HS-27A (cell line): ENCODE results near the gene NAA50.
A peak's percentile ranks its signal among the peaks of the same experiment; 100 is the strongest.

Experiments used
- DNase-seq: peaks from one replicate; pipeline ENCODE4 v3.0.0-alpha.2; 2012; ENCODE audit warnings: low read depth, missing footprints

NAA50 gene

DNA sequence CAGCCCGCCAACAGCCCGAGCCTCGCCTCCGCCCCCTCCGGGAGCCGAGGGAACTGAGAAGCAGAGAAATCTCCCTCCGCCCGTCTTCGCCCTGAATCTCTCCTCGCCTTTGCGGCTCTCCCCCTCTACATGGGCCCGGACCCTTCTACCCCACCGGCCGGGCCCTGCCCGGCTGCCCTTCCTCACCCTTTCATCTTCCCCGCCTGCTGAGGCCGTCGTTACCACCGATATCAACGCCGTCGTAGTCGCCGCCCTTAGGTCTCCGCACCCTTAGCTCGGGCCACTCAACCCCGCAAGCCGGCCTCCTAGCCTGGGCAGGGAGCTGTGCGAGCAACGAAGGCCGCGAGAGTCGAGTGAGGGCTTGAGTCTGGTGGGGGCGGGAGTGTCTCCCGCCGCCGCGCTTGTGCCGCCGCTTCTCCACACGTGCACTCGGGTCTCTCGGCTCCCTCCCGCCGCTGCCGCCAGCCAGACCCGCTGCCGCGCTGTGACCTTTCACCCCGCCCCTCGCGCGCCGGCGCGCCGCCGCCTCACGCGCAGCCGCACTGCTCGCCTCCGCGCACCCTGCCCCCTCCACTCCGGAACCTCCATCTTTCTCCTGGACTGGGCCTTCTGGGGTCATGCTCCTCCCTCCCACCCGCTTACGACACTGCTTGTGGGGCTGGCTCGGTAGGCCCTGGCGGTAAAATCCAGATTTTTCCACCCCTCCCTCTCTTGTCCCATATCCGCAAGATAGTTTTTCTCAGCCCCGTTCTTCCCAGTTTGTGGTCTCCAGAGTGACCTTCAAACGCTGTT, at the start of gene NAA50:
TSS of gene NAA50 (minus strand) at position 494 of the 792 bp plus-strand sequence. CDS start at position 194, 300 bp downstream.
- peak; percentile 88 for DNase-seq

DNA sequence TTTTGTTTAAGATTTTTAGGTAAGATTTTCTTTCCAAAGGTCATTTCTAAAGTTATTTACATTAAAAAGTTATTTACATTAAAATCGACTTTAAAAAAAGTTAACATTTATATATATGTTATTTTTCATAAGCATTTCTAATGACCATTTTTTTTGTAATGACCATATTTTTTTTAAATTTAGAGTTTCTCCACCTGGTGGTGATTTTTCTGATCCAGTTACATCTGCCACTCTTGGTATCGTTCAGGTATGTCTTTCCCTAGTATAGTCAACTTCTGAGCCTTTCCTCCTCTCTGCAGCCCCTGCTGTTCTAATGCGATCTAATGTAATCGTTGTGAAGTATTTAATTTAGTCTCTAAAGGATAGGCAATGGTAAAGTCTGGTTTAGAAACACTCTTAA, 49.6 kb upstream of the NAA50 start:
- DNase-seq: no peak

DNA sequence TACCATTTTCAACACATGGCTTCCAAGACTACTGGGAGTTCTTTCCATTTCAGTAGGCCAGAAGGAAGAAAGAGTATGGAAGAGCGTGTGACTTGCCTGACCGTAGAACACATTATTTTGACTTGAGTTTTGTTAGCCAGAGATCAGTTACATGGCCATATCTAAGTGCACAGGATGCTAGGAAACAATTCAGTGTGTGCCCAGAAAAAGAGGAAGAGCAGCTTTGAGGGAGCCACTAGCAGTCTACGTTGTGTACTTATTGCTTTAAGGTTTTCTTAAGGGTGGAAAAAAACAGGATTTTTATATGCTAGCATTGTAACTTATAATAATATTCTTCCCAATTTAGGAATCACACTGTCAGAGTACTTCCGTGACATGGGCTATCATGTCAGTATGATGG, 48.5 kb upstream of the NAA50 start:
- no peak for DNase-seq

DNA sequence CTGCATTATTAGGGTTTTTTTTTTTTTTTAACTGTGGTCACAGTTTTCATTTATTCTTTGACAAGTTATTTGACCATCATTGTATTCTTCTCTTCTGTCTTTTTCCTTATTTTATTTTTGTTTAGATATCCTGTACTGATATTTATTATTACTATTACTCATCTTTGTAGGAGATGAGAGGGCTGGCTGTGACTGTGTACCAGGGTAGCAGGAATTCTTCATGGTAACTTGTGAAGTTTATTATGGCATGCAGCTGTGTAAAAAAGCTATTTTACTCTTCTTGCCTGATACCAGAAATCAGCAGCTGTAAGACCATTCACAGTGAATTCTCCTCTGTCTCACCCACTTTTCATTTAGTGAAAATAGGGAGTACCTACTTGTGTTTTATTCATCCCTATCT, 45.3 kb upstream of the NAA50 start:
- DNase-seq: no peak

DNA sequence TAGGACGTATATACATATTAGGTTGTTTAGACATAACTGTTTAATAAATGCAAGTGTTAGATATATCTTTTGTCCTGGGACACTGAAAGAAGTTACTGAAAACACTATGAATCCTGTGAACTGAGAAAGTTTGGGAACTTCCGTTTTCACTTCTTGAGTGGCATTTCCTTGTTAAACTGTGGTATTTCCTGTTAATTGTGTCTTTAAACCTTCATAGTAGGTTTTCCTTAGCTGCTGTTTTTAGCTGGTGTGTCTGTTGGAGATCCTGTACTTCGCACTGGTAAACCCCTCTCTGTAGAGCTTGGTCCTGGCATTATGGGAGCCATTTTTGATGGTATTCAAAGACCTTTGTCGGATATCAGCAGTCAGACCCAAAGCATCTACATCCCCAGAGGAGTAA, 37.9 kb upstream of the NAA50 start:
- DNase-seq: no peak

DNA sequence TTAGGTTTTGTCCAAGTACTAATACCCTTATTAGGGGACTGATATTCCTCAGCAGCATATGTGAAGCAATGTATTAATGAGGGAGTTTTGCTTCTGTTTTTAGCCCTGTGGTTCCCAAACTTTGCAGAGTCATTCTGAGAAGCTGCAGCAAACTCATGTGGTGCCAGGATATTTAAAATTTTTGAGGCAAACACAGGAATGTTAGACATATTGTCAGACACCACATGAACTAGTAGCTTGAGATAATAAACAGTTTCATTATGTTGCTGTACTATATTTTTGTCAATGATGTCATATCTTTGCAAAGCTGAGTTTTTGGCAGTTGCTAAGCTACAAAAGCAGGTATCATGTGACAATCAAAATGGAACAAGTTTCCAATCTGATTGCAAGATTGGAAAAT, 37.4 kb upstream of the NAA50 start:
- DNase-seq: peak; percentile 63

DNA sequence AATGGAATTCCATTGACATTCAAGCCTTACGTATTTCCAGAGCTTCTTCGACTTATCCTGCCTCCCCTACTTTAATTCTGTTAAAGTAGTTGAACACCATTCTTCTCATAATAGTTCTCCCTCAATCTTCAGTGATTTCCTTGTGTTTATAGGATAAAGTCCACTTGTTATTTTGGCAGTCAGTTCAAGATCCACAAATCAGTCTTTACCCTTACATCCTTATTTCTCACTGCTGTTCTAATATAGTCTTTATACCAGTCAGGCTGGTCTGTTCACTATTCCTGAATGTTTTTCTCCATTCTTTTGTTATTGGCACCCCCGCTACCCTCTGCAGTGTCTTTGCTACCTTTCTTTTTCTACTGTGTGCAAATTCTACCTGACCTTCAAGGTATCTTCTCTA, 30.5 kb upstream of the NAA50 start:
- no peak for DNase-seq

DNA sequence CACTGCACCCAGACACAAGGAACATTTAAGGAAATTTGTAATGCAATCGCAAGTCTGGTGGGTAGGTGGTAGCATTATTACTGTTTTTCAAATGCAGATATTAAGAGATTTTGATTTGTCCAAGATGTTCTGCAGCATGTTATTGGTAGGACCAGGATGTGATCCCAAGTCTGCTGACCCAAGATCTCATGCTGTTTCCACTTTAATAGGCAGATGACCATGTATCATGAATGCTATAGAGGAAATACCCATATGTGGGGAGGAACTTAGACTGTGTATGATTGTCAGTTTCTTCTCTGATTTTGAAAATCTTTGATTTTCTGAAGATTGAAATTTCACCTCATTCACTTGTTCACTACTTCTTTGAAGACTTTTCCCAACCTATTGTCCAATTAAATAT, 29.5 kb upstream of the NAA50 start:
- DNase-seq: no peak

DNA sequence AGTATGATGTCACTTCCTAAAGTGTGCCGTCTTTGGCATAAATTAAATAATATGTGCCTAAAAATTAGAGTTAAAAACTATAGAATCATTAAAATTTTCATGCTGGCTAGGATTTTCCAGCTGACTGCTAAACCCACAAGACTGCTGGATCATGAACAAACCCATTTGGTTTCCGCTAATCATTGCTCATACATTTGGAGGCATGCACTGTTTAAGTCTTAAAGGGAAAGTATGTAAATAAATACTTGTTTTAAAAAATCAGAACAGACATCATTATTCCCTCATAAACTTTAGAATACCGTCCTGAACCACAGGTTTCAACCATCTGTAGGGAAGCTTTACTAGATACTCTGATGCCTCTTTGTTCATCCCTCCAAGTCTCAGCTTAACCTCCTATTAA, 27.3 kb upstream of the NAA50 start:
- DNase-seq: no peak

DNA sequence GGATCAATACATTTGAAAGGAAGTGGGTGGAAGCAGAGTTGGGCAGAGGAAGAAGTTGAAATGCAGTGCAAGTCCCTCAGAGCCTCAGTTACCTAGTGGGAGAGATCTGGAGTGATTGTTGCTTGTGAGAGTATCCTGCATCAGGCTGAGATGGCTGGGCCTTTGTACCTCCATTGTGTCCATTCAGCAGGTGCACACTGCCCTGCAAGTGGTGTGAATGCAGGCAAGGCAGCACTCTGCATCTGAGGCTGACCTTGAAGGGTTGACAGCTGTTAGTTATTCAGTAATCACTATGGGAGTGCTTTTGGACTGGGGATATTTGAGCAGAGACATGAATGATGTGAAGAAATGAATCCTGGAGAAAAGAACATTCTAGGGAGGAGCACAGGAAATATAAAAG, 25.9 kb upstream of the NAA50 start:
- no peak for DNase-seq

DNA sequence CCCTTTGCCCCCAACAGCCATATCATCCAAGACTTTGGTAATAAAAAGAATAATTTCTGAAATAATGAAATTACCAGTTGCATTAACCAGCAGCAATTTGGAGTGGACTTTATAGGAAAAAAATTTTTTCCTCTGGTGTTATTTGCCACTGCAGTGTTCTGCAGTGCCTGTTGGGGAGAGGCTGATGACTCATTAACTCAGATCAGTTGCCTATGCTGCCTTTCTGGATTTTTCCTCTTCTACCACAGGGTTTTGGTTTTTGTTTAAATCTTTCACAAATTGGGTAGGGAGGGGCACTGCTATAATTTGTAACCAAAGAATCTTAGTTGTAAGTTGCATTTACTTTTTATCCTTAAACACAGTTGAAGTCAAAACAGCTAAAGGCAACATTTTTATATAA, 23.5 kb upstream of the NAA50 start:
- DNase-seq: no peak

DNA sequence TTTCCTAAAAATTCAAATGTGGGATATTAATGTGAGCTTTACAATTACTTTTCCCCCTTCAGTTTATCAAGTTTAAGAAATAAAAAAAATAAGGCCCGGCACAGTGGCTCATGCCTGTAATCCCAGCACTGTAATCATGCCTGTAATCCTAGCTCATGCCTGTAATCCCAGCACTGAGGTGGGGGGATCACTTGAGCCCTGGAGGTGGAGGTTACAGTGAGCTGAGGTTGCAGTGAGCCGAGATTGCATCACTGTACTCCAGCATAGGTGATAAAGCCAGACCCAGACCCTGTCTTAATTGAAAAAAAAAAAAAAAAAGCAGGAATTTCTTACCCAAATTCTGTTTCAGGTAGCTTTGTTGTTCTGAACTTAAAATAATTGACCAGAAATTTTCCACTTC, 18.6 kb upstream of the NAA50 start:
- no peak for DNase-seq

DNA sequence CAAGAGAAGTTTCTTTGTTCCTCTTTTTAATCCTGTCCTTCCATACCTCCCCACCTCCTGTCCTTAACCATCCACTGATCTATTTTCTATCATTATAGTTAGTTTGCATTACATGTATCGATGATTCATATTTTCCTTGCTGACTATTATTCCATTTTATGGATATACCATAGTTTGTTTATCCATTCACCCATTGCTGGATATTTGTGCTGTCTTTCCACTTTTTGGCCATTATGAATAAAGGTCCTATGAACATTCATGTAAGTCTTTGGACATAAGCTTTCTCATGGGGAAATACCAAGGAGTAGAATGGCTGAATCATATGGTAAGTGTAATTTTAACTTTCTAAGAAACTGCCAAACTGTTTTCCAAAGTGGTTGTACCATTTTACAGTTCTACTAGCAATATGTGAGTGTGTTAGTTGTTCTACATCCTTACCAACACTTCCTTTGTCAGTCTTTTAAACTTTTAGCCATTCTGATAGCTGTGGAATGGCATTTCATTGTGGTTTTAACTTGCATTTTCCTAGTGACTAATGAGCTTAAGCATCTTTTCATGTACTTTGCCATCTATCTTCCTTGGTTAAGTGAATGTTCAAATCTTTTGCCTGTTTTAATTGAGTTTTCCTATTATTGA, 12.5 kb upstream of the NAA50 start:
- peak; percentile 47 for DNase-seq

DNA sequence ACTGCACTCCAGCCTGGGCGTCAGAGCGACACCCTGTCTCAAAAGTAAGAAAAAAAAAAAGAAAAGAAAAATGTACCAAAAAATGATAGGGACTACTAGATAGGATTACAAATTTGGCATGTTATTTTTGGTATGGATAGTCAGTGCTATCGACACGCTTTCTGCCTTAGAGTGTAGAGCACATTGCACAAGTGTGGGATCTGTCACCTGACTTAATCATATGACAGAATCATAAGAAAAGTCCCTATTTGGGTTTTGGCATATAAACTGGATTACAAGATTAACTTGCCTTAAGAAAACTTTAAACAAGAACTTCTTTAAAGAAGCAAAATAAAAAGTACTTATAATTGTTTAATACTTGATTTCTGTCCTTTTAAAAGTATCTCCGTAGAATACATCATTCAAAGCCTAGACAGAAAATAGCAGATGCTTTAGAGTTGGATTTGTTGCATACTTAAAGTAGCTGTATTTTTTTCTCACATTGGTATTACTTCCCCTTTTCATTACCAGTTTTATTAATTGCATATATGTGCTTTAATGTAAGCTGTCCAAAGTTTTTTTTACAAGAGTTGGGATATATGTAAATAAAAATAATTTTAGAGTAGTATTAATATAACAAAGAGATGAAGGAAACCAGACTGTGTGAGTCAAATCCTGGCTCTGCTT, 8.6 kb upstream of the NAA50 start:
- DNase-seq: no peak

DNA sequence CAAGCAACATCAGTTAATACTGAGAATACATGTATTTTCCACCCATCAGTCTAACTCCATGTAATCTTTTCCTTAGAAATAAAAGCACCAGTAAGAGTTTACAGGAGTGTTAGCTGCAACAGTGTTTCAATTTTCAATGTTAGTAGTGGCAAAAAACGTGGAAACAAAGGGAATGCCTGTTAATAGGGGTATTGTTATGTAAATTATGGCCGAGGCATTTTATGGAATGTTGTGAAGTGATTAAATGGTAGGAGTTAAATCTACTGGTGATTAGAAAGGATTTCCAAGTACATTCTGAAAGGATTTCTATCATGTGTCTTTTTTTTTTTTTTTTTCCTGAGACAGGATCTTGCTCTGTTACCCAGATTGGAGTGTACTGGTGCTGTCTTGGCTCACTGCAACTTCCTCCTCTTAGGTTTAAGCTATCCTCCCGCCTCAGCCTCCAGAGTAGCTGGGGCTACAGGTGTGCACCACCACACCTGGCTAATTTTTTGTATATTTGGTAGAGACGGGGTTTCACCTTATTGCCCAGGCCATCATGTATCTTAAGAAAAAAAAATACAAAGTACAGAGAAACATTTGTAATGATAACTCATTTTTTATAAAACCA, 7.4 kb upstream of the NAA50 start:
- DNase-seq: no peak

DNA sequence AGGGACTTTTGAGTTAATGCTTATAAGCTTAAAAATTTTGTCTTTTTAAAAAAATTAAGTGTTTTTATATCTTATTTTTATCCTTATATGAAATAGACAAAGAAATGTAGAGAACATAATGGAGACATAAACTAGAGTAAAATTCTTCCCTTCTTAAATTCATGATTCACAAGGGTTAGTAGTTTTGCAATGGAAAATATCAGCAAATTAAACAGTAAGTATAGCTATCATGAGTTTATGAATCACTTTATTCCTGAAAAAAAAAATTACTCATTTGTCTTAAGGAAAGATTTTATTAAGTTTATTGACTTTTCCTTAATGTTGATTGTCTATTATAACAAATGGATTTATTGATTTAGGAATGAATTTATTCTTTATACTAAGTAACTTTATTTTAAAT, 5.1 kb upstream of the NAA50 start:
- no peak for DNase-seq

DNA sequence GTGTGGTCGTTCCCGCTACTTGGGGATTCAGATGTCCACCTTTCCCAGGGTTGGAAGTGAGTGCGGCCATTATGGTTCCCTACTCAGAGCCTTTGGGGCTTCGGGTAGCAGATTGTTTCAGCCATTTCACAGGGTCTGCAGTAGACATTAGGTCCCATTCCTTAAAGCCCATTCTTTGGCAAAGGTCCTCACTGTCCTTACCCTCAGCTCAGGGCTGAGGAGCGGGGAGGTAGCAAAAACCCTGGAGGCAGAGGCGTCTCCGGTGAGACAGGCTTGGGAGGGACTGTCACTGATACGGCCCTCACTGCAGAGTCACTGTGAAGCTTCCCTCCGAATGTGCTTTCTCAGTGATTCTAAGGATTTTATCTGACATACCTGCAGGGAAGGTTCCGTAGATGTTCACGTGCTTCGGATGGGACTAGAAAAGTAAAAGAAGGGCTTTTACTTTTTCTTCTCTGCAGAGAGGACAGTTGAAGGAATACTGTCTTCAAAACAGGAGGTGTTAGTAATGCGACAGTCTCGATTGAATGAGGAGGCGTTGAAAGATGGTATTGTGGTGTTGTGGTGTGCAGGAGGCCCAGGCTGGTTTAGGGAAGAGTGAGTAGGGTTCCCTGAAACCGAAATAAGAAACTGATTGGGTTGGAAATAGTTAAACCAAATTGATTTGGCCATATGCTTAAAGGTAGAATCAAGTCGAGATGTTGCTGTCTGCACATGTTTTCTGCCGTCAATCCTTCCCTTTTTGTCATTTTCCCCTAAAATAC, 1.4 kb upstream of the NAA50 start:
- DNase-seq: no peak

DNA sequence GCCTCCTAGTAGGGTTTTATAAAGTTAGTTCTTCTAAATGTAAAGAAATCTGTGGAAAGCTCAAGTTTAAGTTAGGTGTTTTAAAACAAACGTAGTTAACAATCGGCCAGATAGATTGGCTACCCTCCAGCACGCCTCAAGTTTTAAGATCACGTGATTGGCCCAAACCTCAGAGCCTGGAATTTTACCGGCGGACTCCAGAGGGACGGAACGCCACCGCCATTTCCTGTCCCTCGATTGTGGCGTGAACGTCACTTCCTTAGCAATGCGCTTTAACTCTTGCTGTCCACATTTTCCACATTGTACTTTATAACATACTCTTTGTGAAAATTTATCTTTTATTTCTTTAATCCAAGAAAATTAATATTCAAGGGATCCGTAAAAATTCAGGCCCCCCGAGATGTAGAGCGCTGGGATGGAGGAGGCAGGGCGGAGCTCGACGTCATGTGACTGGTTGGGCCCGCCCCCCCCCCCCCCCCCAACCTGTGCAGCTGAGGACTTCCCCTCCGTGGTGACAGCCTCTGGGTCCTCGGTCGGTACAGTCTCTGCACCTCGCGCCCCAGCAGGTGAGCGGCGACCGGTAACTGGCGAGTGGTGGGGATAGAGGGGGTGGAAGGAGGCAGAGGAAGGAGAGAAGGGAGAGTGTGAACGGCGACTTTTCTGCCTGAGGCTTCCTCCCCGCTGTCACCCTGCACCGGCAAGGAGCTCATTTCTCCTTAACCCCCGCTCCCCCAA, 666 bp upstream of the NAA50 start, which contains the start of gene ATP6V1A:
TSS of gene ATP6V1A (plus strand) at position 488 of the 735 bp plus-strand sequence. CDS start 31,719 bp downstream, outside the sequence.
- DNase-seq: no peak

DNA sequence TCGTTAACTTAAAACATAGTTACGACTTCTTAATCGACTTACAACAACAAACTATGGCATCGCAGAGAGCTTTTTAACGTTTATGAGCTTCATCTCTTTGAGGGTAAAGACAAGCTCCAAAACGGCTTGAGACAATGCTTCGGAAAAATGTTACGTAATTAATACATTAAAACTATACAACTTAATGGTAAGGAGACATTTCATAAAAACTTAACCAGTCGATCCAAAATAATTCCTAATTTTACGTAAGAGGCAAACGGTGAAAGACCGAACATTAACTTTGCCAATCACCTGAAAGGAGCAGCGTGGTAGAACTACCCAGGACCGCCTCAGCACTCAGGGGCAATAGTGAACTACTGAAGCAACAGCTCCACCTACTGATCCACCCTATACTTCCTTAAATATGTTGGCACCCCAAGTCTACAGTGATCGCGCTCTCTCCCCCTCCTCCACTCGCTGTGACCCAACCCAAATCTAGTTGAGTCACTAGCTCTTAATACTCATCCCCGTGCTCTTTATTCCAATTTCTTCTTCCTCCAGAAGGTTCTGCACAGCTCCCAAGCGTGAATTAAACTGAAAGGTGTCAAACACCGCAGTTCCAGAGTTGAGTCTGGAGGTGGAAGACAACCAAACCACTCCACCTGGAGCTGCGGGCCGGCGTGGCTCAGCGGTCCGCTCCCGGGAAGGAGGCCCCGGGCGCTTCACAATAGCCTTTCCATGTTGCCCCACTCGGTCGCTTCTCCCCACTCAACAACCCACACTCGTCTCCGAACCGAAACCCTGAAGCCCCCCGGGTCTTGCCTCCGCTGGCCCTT, 901 bp downstream of the NAA50 start:
- DNase-seq: peak; percentile 77

DNA sequence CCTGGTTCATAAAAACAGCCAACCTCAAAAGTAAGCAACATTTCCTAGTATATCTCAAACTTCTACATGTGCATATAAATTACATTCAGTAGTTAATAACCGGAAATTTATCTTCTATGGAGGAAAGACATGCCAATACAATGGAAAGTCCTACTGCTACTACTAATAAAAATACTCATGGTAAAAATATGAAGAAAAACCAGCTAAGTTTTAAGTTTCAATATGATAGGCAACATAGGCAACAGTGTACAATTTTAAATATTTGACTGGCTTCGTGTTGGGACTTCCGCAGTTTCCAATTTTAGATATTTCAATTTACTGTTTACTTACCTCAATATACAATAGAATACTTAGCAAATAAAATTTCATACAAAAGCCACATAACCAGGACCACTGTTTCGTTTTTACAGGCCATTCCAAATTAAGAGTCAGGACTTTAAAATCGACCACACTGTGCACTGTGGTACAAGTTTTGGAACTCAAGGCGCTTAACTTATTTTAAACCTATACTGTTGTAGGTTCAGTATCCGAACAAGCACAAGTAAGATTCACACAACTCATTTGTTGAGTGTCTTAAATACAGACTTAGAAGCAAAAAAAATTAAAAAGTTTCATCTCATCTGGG, 2.9 kb downstream of the NAA50 start:
- no peak for DNase-seq
